HCT116 (cell line): ENCODE data around the gene SEMA3F. TPM values are rescaled to one million over a fixed set of nuclear protein-coding genes. Genes with fewer than 3 reads are reported as not detected.

ENCODE experiments used
- ATAC-seq: fragments of 200-7000 bp; cut with Tn5 transposase; 2 replicates; pipeline ENCODE4 v1.9.1; 2020; ENCODE audit warnings: mild to moderate bottlenecking, moderate library complexity
- BruUV-seq: library from RNA; stranded (reverse); fragments of 400-500 nt; replicated peaks from 2 replicates; lab custom pipeline; 2021; lab: Mats Ljungman, UMichigan
- CTCF ChIA-PET: fragments of 300-600 bp; sonication (Branson Sonifier 250); formaldehyde crosslinking; loops from one replicate; lab custom pipeline; 2021; ENCODE audit warnings: antibody characterized with exemption; lab: Charles Lee
- POLR2A ChIA-PET: fragments of 300-600, 350-600 bp; sonication (Branson Sonifier 250); formaldehyde crosslinking; loops from one replicate; lab custom pipeline; 2021; ENCODE audit warnings: antibody characterized with exemption; lab: Charles Lee
- RAD21 ChIA-PET, 2 experiments: fragments of 300-600 bp; sonication (Branson Sonifier 250); formaldehyde crosslinking; loops; one replicate each; lab custom pipeline; 2023; ENCODE audit warnings: low total read pairs in 2 of 2; ENCODE audit not compliant: uncharacterized antibody in 2 of 2, unreplicated experiment in 2 of 2, low non-redundant PET in 1 of 2; lab: Charles Lee
- DNase-seq: peaks from one replicate; pipeline ENCODE4 v3.0.0-alpha.2; 2010; ENCODE audit warnings: low read depth, low spot score
- H2AFZ ChIP-seq: fragments of 200-600 bp; shearing (Covaris generic), sonication (generic); 2 replicates; pipeline ENCODE4 v1.6.1; 2017; ENCODE audit warnings: low read depth, mixed run types, mixed read lengths, antibody characterized with exemption, low read length; ENCODE audit not compliant: poor library complexity, severe bottlenecking
- H3K27ac ChIP-seq: 2 replicates; pipeline ENCODE4 v1.5.1; 2012; ENCODE audit warnings: low read depth, low read length
- H3K27me3 ChIP-seq: fragments of 200-600 bp; sonication (generic); 2 replicates; pipeline ENCODE4 v1.6.1; 2016; ENCODE audit warnings: mixed run types, low read length, mixed read lengths; ENCODE audit not compliant: insufficient read depth
- H3K36me3 ChIP-seq, 2 experiments: fragments of 200-500 bp in 1 of 2; fragments of 200-600 bp in 1 of 2; sonication (Bioruptor generic) in 1 of 2; sonication (generic) in 1 of 2; 2 replicates each; pipeline versions ENCODE4 v1.5.1 to v1.6.1; 2014 to 2016; ENCODE audit warnings: low read length in 2 of 2, inconsistent platforms in 1 of 2, mixed read lengths in 1 of 2, mixed run types in 1 of 2; ENCODE audit not compliant: insufficient read depth in 2 of 2, control insufficient read depth in 1 of 2
- H3K4me1 ChIP-seq, 2 experiments: fragments of 200-600 bp in 1 of 2; sonication (generic) in 1 of 2; 2 replicates each; pipeline versions ENCODE4 v1.5.1 to v1.6.1; 2012 to 2017; ENCODE audit warnings: low read length in 2 of 2, inconsistent platforms in 1 of 2, mild to moderate bottlenecking in 1 of 2, mixed read lengths in 1 of 2, mixed run types in 1 of 2, moderate library complexity in 1 of 2; ENCODE audit not compliant: insufficient read depth in 2 of 2, control insufficient read depth in 1 of 2
- H3K4me2 ChIP-seq: fragments of 200-600 bp; sonication (generic); 2 replicates; pipeline ENCODE4 v1.6.1; 2017; ENCODE audit warnings: mixed run types, low read length, mixed read lengths
- H3K4me3 ChIP-seq, 2 experiments: fragments of 200-600 bp in 1 of 2; sonication (generic) in 1 of 2; replicated peaks in 1 of 2; 2 replicates each; pipeline ENCODE4 v1.5.1; 2011 to 2016; ENCODE audit warnings: low read length in 2 of 2, control low read depth in 1 of 2, low read depth in 1 of 2, mild to moderate bottlenecking in 1 of 2, mixed read lengths in 1 of 2, mixed run types in 1 of 2
- H3K79me2 ChIP-seq: fragments of 200-600 bp; sonication (generic); 2 replicates; pipeline ENCODE4 v1.6.1; 2017; ENCODE audit warnings: mild to moderate bottlenecking, mixed run types, low read length, moderate library complexity, mixed read lengths; ENCODE audit not compliant: insufficient read depth
- H3K9ac ChIP-seq: fragments of 200-600 bp; sonication (generic); 2 replicates; pipeline ENCODE4 v1.6.1; 2016; ENCODE audit warnings: low read length, mixed read lengths
- H3K9me2 ChIP-seq: fragments of 200-600 bp; sonication (generic), shearing (Covaris generic); 2 replicates; pipeline ENCODE4 v1.6.1; 2017; ENCODE audit warnings: mixed run types, mild to moderate bottlenecking, moderate library complexity; ENCODE audit not compliant: insufficient read depth
- H3K9me3 ChIP-seq, 2 experiments: fragments of 200-500 bp in 1 of 2; fragments of 200-600 bp in 1 of 2; sonication (Bioruptor generic) in 1 of 2; sonication (generic) in 1 of 2; 2 replicates each; pipeline ENCODE4 v1.6.1; 2014 to 2017; ENCODE audit warnings: low read length in 2 of 2, mixed read lengths in 2 of 2, inconsistent platforms in 1 of 2, low read depth in 1 of 2, mild to moderate bottlenecking in 1 of 2, mixed run types in 1 of 2, moderate library complexity in 1 of 2; ENCODE audit not compliant: control insufficient read depth in 1 of 2, insufficient read depth in 1 of 2
- H4K20me1 ChIP-seq: fragments of 200-600 bp; sonication (generic), shearing (Covaris generic); 2 replicates; pipeline ENCODE4 v1.6.1; 2017; ENCODE audit warnings: mixed run types, mild to moderate bottlenecking, moderate library complexity; ENCODE audit not compliant: insufficient read depth
- CBX3 ChIP-seq: IDR thresholded peaks from 2 replicates; pipeline ENCODE4 v1.6.1; 2012; ENCODE audit warnings: low read depth
- CTCF ChIP-seq, 3 experiments: fragments of 200-600 bp in 1 of 3; sonication (generic) in 1 of 3; IDR thresholded peaks in 2 of 3; conservative IDR thresholded peaks in 1 of 3; 2 replicates each; pipeline ENCODE4 v1.5.1; 2012 to 2017; ENCODE audit warnings: low read depth in 2 of 3, low read length in 2 of 3, antibody characterized with exemption in 1 of 3, borderline replicate concordance in 1 of 3, control low read depth in 1 of 3, mild to moderate bottlenecking in 1 of 3, mixed read lengths in 1 of 3, mixed run types in 1 of 3, moderate library complexity in 1 of 3; ENCODE audit not compliant: insufficient read depth in 1 of 3
- REST ChIP-seq: IDR thresholded peaks from 2 replicates; pipeline ENCODE4 v1.6.1; 2012; ENCODE audit warnings: low read depth
- TCF7L2 ChIP-seq: IDR thresholded peaks from 2 replicates; pipeline ENCODE4 v1.7.0; 2011; ENCODE audit warnings: borderline replicate concordance, inconsistent platforms; ENCODE audit not compliant: insufficient read depth, insufficient read length; ENCODE audit errors: extremely low read depth
- intact Hi-C: fragments of 100-400 bp; cut with micrococcal nuclease; formaldehyde crosslinking; loops from 2 replicates; pipeline ENCODE4 v1.10.0; 2022
- total RNA-seq: library from RNA; stranded (reverse); gene quantifications from one replicate; pipeline ENCODE4 v1.2.1, GENCODE V29; 2021; ENCODE audit not compliant: unreplicated experiment

The SEMA3F gene
- total RNA-seq, 1 experiment from 2014 or later = 15.7 TPM

GRCh38 chr3:50232303-50232702 lies 77.2 kb downstream of the SEMA3F start:
- RAD21 ChIA-PET = no interaction called here
- Histone ChIP-seq H3K27me3 (no peaks in the 10 kb centered on the region), H3K9ac (no peak overlapping the region), H4K20me1 (no peaks in the 10 kb centered on the region), H2AFZ (no peak overlapping the region), H3K36me3 (no peaks in the 10 kb centered on the region), H3K4me1 (peaks cover 33 to 52% of the 10 kb centered on the region in 2 experiments), H3K79me2 (peaks cover 12% of the 10 kb centered on the region)
- DNase-seq = no peak
- intact Hi-C loops = no loop called here
- no peak for TF ChIP-seq CTCF (IDR thresholded peaks at IDR 0.05 in 2 of 3, conservative IDR thresholded peaks at IDR 0.05 in 1 of 3; ENCODE audit: borderline replicate concordance in 1 of 3, insufficient read depth in 1 of 3, low read depth in 2 of 3, low read length in 2 of 3)
- TF ChIP-seq REST = no peak
- TF ChIP-seq CBX3 = no peak
- no peak for TF ChIP-seq TCF7L2
- TF ChIP-seq, all 23 proteins: peak for 0
- no peaks in the 10 kb centered on the region for H3K9me3 ChIP-seq
- no peak for ATAC-seq
- BruUV-seq = no TSS peak
- POLR2A ChIA-PET = interaction anchor here (0.7 to 1.6 kb wide), 2 partner anchors 14 to 57 kb away, joined by 3 to 4 read pairs; no protein-coding TSS in a partner anchor
- H3K4me2 ChIP-seq = no peak overlapping the region
- H3K4me3 ChIP-seq = no peak overlapping the region
- H3K9me2 ChIP-seq = no peaks in the 10 kb centered on the region
- CTCF ChIA-PET = interaction anchor here (0.7 kb wide), 1 partner anchor 14 kb away, joined by 3 read pairs; no protein-coding TSS in a partner anchor
- no peak overlapping the region for H3K27ac ChIP-seq
